ENCODE data around the gene SMARCD2. TPM values are rescaled to one million over a fixed set of nuclear protein-coding genes. Genes with fewer than 3 reads are reported as not detected.

Gene SMARCD2
- total and polyA plus RNA-seq, 4 donors: 24.4 to 52.3 (median 32.4) TPM

GRCh38 chr17:63833741-63834373, 8.6 kb downstream of the SMARCD2 start:
- H3K9me3 ChIP-seq (ENCODE audit: control insufficient read depth, insufficient read depth, low read length): no peaks in the 10 kb centered on the region
- DNase-seq (ENCODE audit: low read depth in 4 of 6, low spot score in 6 of 6): no peak
- H3K4me3 ChIP-seq (ENCODE audit: low read depth, low read length): no peak overlapping the region
- H3K27ac ChIP-seq (ENCODE audit: low read depth, low read length): no peak overlapping the region
- H3K36me3 ChIP-seq (ENCODE audit: control insufficient read depth, insufficient read depth, low read length): peaks cover 90% of the 10 kb centered on the region
- peaks cover 29% of the 10 kb centered on the region for H3K4me1 ChIP-seq (ENCODE audit: control insufficient read depth, insufficient read depth, low read length)
- WGBS (ENCODE audit: insufficient coverage): 94% methylated on average over 15 of the region's 15 CpGs
- no peaks in the 10 kb centered on the region for H3K27me3 ChIP-seq (ENCODE audit: control insufficient read depth, insufficient read depth, low read length)

DNA sequence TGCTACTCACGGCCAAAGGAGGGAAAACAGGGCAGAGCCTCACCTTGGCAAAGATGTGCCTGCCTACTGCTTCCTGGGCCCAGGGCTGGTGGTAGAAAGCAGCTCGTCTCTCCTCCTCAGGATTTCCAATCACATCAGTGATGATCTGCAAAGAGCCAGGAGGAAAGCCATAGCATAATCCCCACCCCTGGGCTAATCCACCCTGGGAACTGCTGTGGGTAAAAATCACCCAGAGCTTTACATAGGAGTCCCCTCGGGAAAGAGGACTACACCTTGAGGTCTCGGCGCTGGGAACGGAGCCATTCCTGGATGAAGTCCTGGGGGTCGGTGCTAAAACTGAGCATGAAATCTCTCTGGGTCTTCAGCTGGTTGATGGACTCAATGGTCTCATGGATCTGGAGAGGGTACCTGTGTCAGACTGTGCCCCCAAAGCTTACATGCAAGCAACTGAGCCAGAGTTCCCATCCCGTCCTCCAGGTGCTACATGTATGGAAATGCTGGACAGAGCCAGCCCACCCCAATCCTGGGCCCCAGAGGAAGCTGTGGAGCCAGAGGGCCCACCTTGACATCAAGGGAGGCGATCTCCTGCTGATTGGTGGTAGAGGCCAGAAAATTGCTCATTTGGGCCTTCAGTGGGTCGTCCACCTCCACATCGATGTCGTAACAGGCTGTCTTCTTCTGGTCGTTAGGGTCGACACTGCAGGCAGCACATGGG, 9.3 kb downstream of the SMARCD2 start:
- no peaks in the 10 kb centered on the region for H3K9me3 ChIP-seq (ENCODE audit: control insufficient read depth, insufficient read depth, low read length)
- peaks cover 22% of the 10 kb centered on the region for H3K4me1 ChIP-seq (ENCODE audit: control insufficient read depth, insufficient read depth, low read length)
- H3K27ac ChIP-seq (ENCODE audit: low read depth, low read length): no peak overlapping the region
- peaks cover 90% of the 10 kb centered on the region for H3K36me3 ChIP-seq (ENCODE audit: control insufficient read depth, insufficient read depth, low read length)
- H3K27me3 ChIP-seq (ENCODE audit: control insufficient read depth, insufficient read depth, low read length): no peaks in the 10 kb centered on the region
- 95% methylated on average over 14 of the region's 14 CpGs for WGBS (ENCODE audit: insufficient coverage)
- H3K4me3 ChIP-seq (ENCODE audit: low read depth, low read length): no peak overlapping the region
- no peak for DNase-seq (ENCODE audit: low read depth in 4 of 6, low spot score in 6 of 6)

DNA sequence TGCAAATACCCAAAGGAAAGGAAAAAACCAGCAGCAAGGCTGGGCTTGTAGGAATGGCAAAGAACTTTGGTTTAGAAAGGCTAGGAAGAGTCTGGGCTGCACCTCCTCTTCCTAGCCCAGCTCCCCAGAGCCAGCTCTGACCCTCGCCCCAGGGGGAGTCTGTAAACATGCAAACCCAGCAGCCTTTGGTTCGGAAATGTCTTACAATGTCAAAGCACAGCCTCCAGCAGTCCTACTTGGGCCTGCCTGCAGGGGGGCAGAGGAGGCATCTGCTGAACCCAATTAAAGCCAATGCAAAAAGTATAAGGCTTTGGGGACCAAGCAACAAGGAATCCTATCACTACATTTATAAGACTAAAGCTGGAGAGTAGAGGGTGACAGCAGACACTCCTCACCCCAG, 10.0 kb downstream of the SMARCD2 start:
- DNase-seq (ENCODE audit: low read depth in 4 of 6, low spot score in 6 of 6): no peak
- H3K36me3 ChIP-seq (ENCODE audit: control insufficient read depth, insufficient read depth, low read length): peaks cover 82% of the 10 kb centered on the region
- H3K27ac ChIP-seq (ENCODE audit: low read depth, low read length): no peak overlapping the region

DNA sequence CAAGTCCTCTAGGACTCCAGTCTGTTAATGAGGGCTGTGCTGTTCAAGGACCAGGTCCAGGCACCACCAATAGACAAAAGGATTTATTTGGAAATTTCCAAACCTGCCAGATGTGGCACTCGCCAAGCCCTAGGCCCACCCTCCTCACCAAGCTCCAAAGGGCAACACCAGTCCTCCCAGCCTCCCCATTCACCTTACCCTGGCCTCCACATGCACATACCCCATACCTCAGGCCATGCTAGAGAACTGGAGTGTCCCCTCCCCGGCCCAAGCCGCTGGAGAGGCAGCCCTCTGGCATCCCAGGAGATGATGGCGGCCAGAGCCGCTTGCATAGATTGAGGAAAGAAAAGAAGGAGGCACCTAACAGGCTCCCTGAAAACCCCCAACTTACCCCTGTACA, 10.5 kb downstream of the SMARCD2 start:
- 86% methylated on average over 1 of the region's 5 CpGs for WGBS (ENCODE audit: insufficient coverage)
- Histone ChIP-seq H3K27ac (ENCODE audit: low read depth, low read length) (no peak overlapping the region), H3K9me3 (ENCODE audit: control insufficient read depth, insufficient read depth, low read length) (no peaks in the 10 kb centered on the region), H3K4me3 (ENCODE audit: low read depth, low read length) (no peak overlapping the region), H3K27me3 (ENCODE audit: control insufficient read depth, insufficient read depth, low read length) (no peaks in the 10 kb centered on the region), H3K4me1 (ENCODE audit: control insufficient read depth, insufficient read depth, low read length) (peaks cover 14% of the 10 kb centered on the region), H3K36me3 (ENCODE audit: control insufficient read depth, insufficient read depth, low read length) (peaks cover 78% of the 10 kb centered on the region)
- DNase-seq (ENCODE audit: low read depth in 4 of 6, low spot score in 6 of 6): no peak

More for the DNA sequence above, 10.0 kb downstream of the SMARCD2 start:
- peaks cover 18% of the 10 kb centered on the region for H3K4me1 ChIP-seq (ENCODE audit: control insufficient read depth, insufficient read depth, low read length)
- H3K9me3 ChIP-seq (ENCODE audit: control insufficient read depth, insufficient read depth, low read length): no peaks in the 10 kb centered on the region
- no peaks in the 10 kb centered on the region for H3K27me3 ChIP-seq (ENCODE audit: control insufficient read depth, insufficient read depth, low read length)
- H3K4me3 ChIP-seq (ENCODE audit: low read depth, low read length): no peak overlapping the region
- 71% methylated on average over 2 of the region's 2 CpGs for WGBS (ENCODE audit: insufficient coverage)

- H3K36me3 ChIP-seq (ENCODE audit: control insufficient read depth, insufficient read depth, low read length): peaks cover 73% of the 10 kb centered on the region
- no peak overlapping the region for H3K27ac ChIP-seq (ENCODE audit: low read depth, low read length)
- H3K4me1 ChIP-seq (ENCODE audit: control insufficient read depth, insufficient read depth, low read length): peaks cover 11% of the 10 kb centered on the region
- H3K9me3 ChIP-seq (ENCODE audit: control insufficient read depth, insufficient read depth, low read length): no peaks in the 10 kb centered on the region
- H3K4me3 ChIP-seq (ENCODE audit: low read depth, low read length): no peak overlapping the region
- DNase-seq (ENCODE audit: low read depth in 4 of 6, low spot score in 6 of 6): no peak
- WGBS (ENCODE audit: insufficient coverage): 91% methylated on average over 3 of the region's 8 CpGs
- no peaks in the 10 kb centered on the region for H3K27me3 ChIP-seq (ENCODE audit: control insufficient read depth, insufficient read depth, low read length)
Measured at GRCh38 chr17:63831505-63831904, 11.0 kb downstream of the SMARCD2 start.

GRCh38 chr17:63830904-63831491, 11.5 kb downstream of the SMARCD2 start:
- WGBS (ENCODE audit: insufficient coverage): 80% methylated on average over 10 of the region's 15 CpGs

DNA sequence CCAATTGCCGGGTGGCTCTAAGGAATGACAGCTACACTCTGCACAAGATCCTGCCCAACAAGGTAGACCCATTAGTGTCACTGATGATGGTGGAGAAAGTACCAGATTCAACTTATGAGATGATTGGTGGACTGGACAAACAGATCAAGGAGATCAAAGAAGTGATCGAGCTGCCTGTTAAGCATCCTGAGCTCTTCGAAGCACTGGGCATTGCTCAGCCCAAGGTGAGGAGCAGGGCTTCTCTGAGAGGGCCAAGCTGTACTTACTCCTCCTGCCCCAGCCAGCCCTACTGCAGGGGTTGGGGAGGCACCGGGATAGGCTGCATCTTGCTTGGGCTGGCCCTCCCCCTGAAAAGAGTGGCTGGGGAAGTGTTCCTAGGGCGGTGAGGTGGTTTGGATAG, 12.2 kb downstream of the SMARCD2 start:
- no peaks in the 10 kb centered on the region for H3K27me3 ChIP-seq (ENCODE audit: control insufficient read depth, insufficient read depth, low read length)
- no peak overlapping the region for H3K4me3 ChIP-seq (ENCODE audit: low read depth, low read length)
- DNase-seq (ENCODE audit: low read depth in 4 of 6, low spot score in 6 of 6): no peak
- WGBS (ENCODE audit: insufficient coverage): 100% methylated on average over 1 of the region's 5 CpGs
- peaks cover 65% of the 10 kb centered on the region for H3K36me3 ChIP-seq (ENCODE audit: control insufficient read depth, insufficient read depth, low read length)
- no peaks in the 10 kb centered on the region for H3K9me3 ChIP-seq (ENCODE audit: control insufficient read depth, insufficient read depth, low read length)
- H3K27ac ChIP-seq (ENCODE audit: low read depth, low read length): no peak overlapping the region
- H3K4me1 ChIP-seq (ENCODE audit: control insufficient read depth, insufficient read depth, low read length): peaks cover 15% of the 10 kb centered on the region

More at GRCh38 chr17:63830904-63831491, 11.5 kb downstream of the SMARCD2 start:
- DNase-seq (ENCODE audit: low read depth in 4 of 6, low spot score in 6 of 6): no peak
- H3K27me3 ChIP-seq (ENCODE audit: control insufficient read depth, insufficient read depth, low read length): no peaks in the 10 kb centered on the region
- peaks cover 69% of the 10 kb centered on the region for H3K36me3 ChIP-seq (ENCODE audit: control insufficient read depth, insufficient read depth, low read length)
- peaks cover 15% of the 10 kb centered on the region for H3K4me1 ChIP-seq (ENCODE audit: control insufficient read depth, insufficient read depth, low read length)
- H3K27ac ChIP-seq (ENCODE audit: low read depth, low read length): no peak overlapping the region
- no peaks in the 10 kb centered on the region for H3K9me3 ChIP-seq (ENCODE audit: control insufficient read depth, insufficient read depth, low read length)
- no peak overlapping the region for H3K4me3 ChIP-seq (ENCODE audit: low read depth, low read length)

DNA sequence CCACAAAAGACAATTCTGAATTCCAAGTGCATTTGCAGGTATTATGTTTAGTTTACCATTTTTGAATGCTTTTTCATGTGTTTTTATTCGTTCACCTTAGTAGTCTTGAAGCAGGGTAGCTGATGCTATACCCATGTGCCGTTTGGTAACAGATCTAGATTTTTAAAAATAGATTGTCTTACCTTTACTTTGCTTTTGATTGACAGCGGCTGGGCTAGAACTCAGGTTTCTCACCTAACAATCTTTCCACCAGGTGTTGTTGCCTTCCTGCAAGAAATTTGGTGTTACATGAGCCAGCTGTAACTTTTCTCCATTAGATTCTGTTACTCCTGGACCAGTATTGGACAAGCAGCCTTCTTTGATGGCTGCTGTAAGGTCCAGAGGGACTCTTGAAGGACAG, 13.5 kb downstream of the SMARCD2 start:
- Histone ChIP-seq H3K4me1 (ENCODE audit: control insufficient read depth, insufficient read depth, low read length) (peaks cover 9% of the 10 kb centered on the region), H3K36me3 (ENCODE audit: control insufficient read depth, insufficient read depth, low read length) (peaks cover 65% of the 10 kb centered on the region), H3K4me3 (ENCODE audit: low read depth, low read length) (no peak overlapping the region), H3K27ac (ENCODE audit: low read depth, low read length) (no peak overlapping the region), H3K9me3 (ENCODE audit: control insufficient read depth, insufficient read depth, low read length) (no peaks in the 10 kb centered on the region), H3K27me3 (ENCODE audit: control insufficient read depth, insufficient read depth, low read length) (no peaks in the 10 kb centered on the region)
- 100% methylated on average over 1 of the region's 3 CpGs for WGBS (ENCODE audit: insufficient coverage)
- no peak for DNase-seq (ENCODE audit: low read depth in 4 of 6, low spot score in 6 of 6)

DNA sequence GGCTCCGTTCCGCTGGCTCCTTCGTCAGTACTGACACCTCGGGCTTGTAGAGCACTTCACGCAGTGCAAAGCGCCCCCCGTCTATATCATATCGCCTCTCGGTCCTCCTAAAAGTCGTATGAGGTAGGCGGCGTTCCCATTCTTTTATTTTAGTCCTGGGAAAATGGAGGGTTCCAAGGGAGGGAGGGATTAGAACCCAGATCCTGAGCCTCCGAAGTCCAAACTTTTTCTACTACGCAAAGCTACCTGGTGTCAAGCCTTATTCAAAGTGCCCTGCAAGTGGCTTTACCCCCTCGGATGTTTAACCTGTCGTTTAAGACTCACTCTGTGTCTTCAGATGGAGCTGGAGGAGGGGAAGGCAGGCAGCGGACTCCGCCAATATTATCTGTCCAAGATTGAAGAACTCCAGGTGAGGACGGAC, 14.7 kb downstream of the SMARCD2 start:
- peaks cover 65% of the 10 kb centered on the region for H3K36me3 ChIP-seq (ENCODE audit: control insufficient read depth, insufficient read depth, low read length)

More for the DNA sequence above, 14.7 kb downstream of the SMARCD2 start:
- no peak for DNase-seq (ENCODE audit: low read depth in 4 of 6, low spot score in 6 of 6)
- no peaks in the 10 kb centered on the region for H3K9me3 ChIP-seq (ENCODE audit: control insufficient read depth, insufficient read depth, low read length)
- peak overlapping the region; percentile 91 for H3K27ac ChIP-seq (ENCODE audit: low read depth, low read length)
- H3K27me3 ChIP-seq (ENCODE audit: control insufficient read depth, insufficient read depth, low read length): no peaks in the 10 kb centered on the region
- peaks cover 9% of the 10 kb centered on the region for H3K4me1 ChIP-seq (ENCODE audit: control insufficient read depth, insufficient read depth, low read length)
- WGBS (ENCODE audit: insufficient coverage): 0% methylated on average over 5 of the region's 19 CpGs
- H3K4me3 ChIP-seq (ENCODE audit: low read depth, low read length): peak overlapping the region; percentile 93
